Body of pancreas (tissue), 4 donors: Measurements from ENCODE around the gene C5orf46. TPM values are rescaled to one million over a fixed set of nuclear protein-coding genes. Genes with fewer than 3 reads are reported as not detected.

Experiments
- ATAC-seq: fragments of 150-250 bp; one replicate; pipeline ENCODE4 v1.9.1; 2016
- DNase-seq, 4 donors: peaks; one replicate each; pipeline ENCODE4 v3.0.0-alpha.2; 2019
- H3K27ac ChIP-seq, 4 donors: fragments of 200-600 bp; sonication (generic); 1 replicate in 3 of 4; 2 replicates in 1 of 4; pipeline versions ENCODE4 v1.5.1 to v1.6.1; 2016 to 2019; ENCODE audit warnings: mild to moderate bottlenecking in 1 of 4, mixed read lengths in 1 of 4, moderate library complexity in 1 of 4
- H3K27me3 ChIP-seq, 2 donors: fragments of 200-600 bp; sonication (generic); one replicate each; pipeline ENCODE4 v1.6.0; 2016; ENCODE audit warnings: mild to moderate bottlenecking in 1 of 2
- H3K36me3 ChIP-seq, 2 donors: fragments of 200-600 bp; sonication (generic); replicated peaks in 1 of 2; 2 replicates each; pipeline ENCODE4 v1.5.1; 2016; ENCODE audit warnings: low read depth in 2 of 2; ENCODE audit not compliant: insufficient read depth in 1 of 2
- H3K4me1 ChIP-seq: fragments of 200-600 bp; sonication (generic); one replicate; pipeline ENCODE4 v1.6.0; 2016
- H3K4me3 ChIP-seq, 2 donors: fragments of 200-600 bp; sonication (generic); 1 replicate in 1 of 2; 2 replicates in 1 of 2; pipeline ENCODE4 v1.5.1; 2016 to 2019
- H3K9me3 ChIP-seq, 3 donors: fragments of 200-600 bp; sonication (generic); 1 replicate in 2 of 3; 2 replicates in 1 of 3; pipeline ENCODE4 v1.5.1; 2016
- POLR2A ChIP-seq, 3 donors: fragments of 450-650 bp; IDR thresholded peaks; one replicate each; pipeline ENCODE4 v1.6.1; 2016; ENCODE audit warnings: antibody characterized with exemption in 3 of 3, mild to moderate bottlenecking in 2 of 3
- WGBS, 2 donors: methylation state at CpG; one replicate each; pipeline ENCODE4 v1.1.5; 2017; 5-methylcytosine and 5-hydroxymethylcytosine counted together
- intact Hi-C: fragments of 100-400 bp; cut with DNase I; formaldehyde crosslinking; loops from one replicate; pipeline ENCODE4 v1.15.1; 2023
- total RNA-seq, 2 donors: library from RNA; depleted of rRNA; stranded (reverse); fragments of >200 nt; gene quantifications; one replicate each; pipeline ENCODE4 v1.1.0, GENCODE V29; 2016
- TF ChIP-seq, protein P1 (sequence below), 7 experiments: fragments of 450-650 bp in 4 of 7; fragments of 200-600 bp in 3 of 7; sonication (generic) in 3 of 7; IDR thresholded peaks; one replicate each; pipeline ENCODE4 v1.5.1; 2016 to 2019; ENCODE audit warnings: antibody characterized with exemption in 7 of 7

C5orf46 gene
- total RNA-seq, 2 donors from 2014 or later, result not detected

GRCh38 chr5:147898875-147899401, 7.4 kb downstream of the C5orf46 start:
- H3K36me3 ChIP-seq, result no peaks in the 10 kb centered on the region
- no peaks in the 10 kb centered on the region for H3K4me1 ChIP-seq
- WGBS, 2 donors, result 76 to 83% methylated on average over 3 of the region's 3 CpGs
- no peak overlapping the region for H3K27ac ChIP-seq
- intact Hi-C loops, result no loop called here
- no peak overlapping the region for H3K4me3 ChIP-seq
- DNase-seq (no peak), ATAC-seq (no peak)
- TF ChIP-seq POLR2A (IDR thresholded peaks at IDR 0.05), result no peak
- TF ChIP-seq, protein P1, sequence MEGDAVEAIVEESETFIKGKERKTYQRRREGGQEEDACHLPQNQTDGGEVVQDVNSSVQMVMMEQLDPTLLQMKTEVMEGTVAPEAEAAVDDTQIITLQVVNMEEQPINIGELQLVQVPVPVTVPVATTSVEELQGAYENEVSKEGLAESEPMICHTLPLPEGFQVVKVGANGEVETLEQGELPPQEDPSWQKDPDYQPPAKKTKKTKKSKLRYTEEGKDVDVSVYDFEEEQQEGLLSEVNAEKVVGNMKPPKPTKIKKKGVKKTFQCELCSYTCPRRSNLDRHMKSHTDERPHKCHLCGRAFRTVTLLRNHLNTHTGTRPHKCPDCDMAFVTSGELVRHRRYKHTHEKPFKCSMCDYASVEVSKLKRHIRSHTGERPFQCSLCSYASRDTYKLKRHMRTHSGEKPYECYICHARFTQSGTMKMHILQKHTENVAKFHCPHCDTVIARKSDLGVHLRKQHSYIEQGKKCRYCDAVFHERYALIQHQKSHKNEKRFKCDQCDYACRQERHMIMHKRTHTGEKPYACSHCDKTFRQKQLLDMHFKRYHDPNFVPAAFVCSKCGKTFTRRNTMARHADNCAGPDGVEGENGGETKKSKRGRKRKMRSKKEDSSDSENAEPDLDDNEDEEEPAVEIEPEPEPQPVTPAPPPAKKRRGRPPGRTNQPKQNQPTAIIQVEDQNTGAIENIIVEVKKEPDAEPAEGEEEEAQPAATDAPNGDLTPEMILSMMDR (IDR thresholded peaks at IDR 0.05), result no peak
- H3K27me3 ChIP-seq, result no peaks in the 10 kb centered on the region
- no peaks in the 10 kb centered on the region for H3K9me3 ChIP-seq

GRCh38 chr5:147895864-147896263, 10.5 kb downstream of the C5orf46 start:
- Histone ChIP-seq H3K27ac (no peak overlapping the region), H3K4me1 (no peaks in the 10 kb centered on the region), H3K9me3 (no peaks in the 10 kb centered on the region), H3K4me3 (no peak overlapping the region), H3K36me3 (no peaks in the 10 kb centered on the region), H3K27me3 (no peaks in the 10 kb centered on the region)
- no peak for TF ChIP-seq POLR2A (IDR thresholded peaks at IDR 0.05)
- TF ChIP-seq, protein P1 (IDR thresholded peaks at IDR 0.05), result no peak
- 70 to 71% methylated on average over 1 of the region's 1 CpG for WGBS, 2 donors
- ATAC-seq (no peak), DNase-seq (no peak)
- intact Hi-C loops, result no loop called here

DNA sequence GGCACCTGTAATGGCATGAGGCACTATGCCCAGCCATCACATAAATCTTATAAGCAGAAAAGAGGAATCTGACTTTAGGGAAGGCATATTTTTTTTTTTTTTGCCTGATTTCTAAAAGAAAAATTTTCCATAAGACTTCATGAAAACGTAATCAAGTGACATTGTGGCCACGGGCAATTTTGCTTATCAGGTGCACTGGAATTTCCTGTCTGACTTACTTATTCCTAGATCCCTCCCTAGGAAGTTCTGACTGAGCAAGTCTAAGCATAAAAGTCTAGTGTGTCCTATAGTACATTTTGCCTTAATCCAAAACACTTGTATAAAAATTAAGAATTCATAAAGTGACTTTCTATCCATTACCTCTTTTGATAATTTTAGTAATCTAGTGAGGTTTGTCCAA, 12.5 kb downstream of the C5orf46 start:
- TF ChIP-seq, protein P1 (IDR thresholded peaks at IDR 0.05), result no peak
- TF ChIP-seq POLR2A (IDR thresholded peaks at IDR 0.05), result no peak
- Histone ChIP-seq H3K9me3 (no peaks in the 10 kb centered on the region), H3K27ac (no peak overlapping the region), H3K27me3 (no peaks in the 10 kb centered on the region), H3K4me3 (no peak overlapping the region), H3K36me3 (no peaks in the 10 kb centered on the region), H3K4me1 (no peaks in the 10 kb centered on the region)
- intact Hi-C loops, result no loop called here
- 33 to 41% methylated on average over 2 of the region's 2 CpGs for WGBS, 2 donors
- ATAC-seq, result no peak
- no peak for DNase-seq

DNA sequence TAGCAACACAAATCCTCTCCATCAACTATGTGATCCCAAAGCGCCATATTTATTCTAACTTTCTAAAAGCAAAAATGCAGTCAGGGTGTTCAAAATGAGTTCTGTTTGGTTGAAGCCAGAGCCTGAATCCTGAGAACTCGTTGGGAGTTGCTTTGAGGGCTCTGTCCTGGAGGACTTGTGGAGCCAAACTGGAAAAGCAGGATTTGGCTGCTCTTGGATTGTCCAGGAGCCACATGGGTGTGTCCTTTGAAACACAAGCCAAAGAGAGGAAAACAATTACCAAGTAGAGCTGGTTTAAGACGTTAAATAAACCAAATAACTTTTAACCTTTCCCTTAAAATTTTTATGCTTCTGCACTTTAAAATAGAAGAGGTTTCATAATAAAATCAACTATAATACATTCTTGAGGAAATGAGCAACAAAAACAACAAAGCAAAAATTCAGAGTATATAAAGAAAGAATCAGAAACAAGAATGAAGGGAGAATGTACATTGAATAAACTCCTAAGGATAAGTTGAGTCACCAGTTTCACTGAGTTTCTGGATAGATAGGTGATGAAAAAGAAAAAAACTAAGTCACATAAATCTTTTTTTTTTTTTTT, 13.5 kb downstream of the C5orf46 start:
- no peaks in the 10 kb centered on the region for H3K4me1 ChIP-seq
- H3K27me3 ChIP-seq, result no peaks in the 10 kb centered on the region
- intact Hi-C loops, result no loop called here
- H3K9me3 ChIP-seq, result no peaks in the 10 kb centered on the region
- TF ChIP-seq, protein P1 (IDR thresholded peaks at IDR 0.05), result no peak
- TF ChIP-seq POLR2A (IDR thresholded peaks at IDR 0.05), result no peak
- no peak overlapping the region for H3K27ac ChIP-seq
- ATAC-seq (peak; percentile 59), DNase-seq (peak; percentile 17 to 61 (median 42))
- H3K36me3 ChIP-seq, result no peaks in the 10 kb centered on the region
- H3K4me3 ChIP-seq, result no peak overlapping the region
- 40 to 46% methylated on average over 3 of the region's 3 CpGs for WGBS, 2 donors

- Histone ChIP-seq H3K4me1 (no peaks in the 10 kb centered on the region), H3K27ac (no peak overlapping the region), H3K27me3 (no peaks in the 10 kb centered on the region), H3K36me3 (no peaks in the 10 kb centered on the region), H3K4me3 (no peak overlapping the region), H3K9me3 (no peaks in the 10 kb centered on the region)
- 73 to 77% methylated on average over 2 of the region's 2 CpGs for WGBS, 2 donors
- DNase-seq (no peak), ATAC-seq (no peak)
- intact Hi-C loops, result loop anchor here (10.0 kb wide), 1 partner anchor 47 kb away; no protein-coding TSS in a partner anchor
- TF ChIP-seq POLR2A (IDR thresholded peaks at IDR 0.05), result no peak
- TF ChIP-seq, protein P1 (IDR thresholded peaks at IDR 0.05), result no peak
Measured at GRCh38 chr5:147887930-147888329, 18.4 kb downstream of the C5orf46 start.
